ENCODE measurements around the gene PHACTR3. TPM values are rescaled to one million over a fixed set of nuclear protein-coding genes. Genes with fewer than 3 reads are reported as not detected.

Gene PHACTR3
- total RNA-seq, 3 donors from 2014 or later, result 0.41 to 3.4 (median 1.1) TPM

- Histone ChIP-seq H3K4me3 (no peak overlapping the region), H3K4me1 (ENCODE audit: low read depth) (no peaks in the 10 kb centered on the region), H3K36me3 (ENCODE audit: low read depth) (no peaks in the 10 kb centered on the region), H3K9me3 (no peaks in the 10 kb centered on the region)
- DNase-seq (no peak), ATAC-seq (no peak)
- intact Hi-C loops (cut with DNase I, micrococcal nuclease), result no loop called here
- no peak for TF ChIP-seq CTCF (IDR thresholded peaks at IDR 0.05)
Measured at GRCh38 chr20:59709636-59710035, 105.3 kb downstream of the PHACTR3 start.

GRCh38 chr20:59718071-59718470 lies 113.7 kb downstream of the PHACTR3 start:
- Histone ChIP-seq H3K4me1 (ENCODE audit: low read depth) (no peaks in the 10 kb centered on the region), H3K9me3 (no peaks in the 10 kb centered on the region), H3K36me3 (ENCODE audit: low read depth) (no peaks in the 10 kb centered on the region), H3K4me3 (no peak overlapping the region)
- no peak for TF ChIP-seq CTCF (IDR thresholded peaks at IDR 0.05)
- intact Hi-C loops (cut with DNase I, micrococcal nuclease), result no loop called here
- ATAC-seq (no peak), DNase-seq (no peak)

- no peak for TF ChIP-seq CTCF (IDR thresholded peaks at IDR 0.05)
- H3K4me1 ChIP-seq (ENCODE audit: low read depth), result no peaks in the 10 kb centered on the region
- H3K36me3 ChIP-seq (ENCODE audit: low read depth), result no peaks in the 10 kb centered on the region
- ATAC-seq, result no peak
- no peaks in the 10 kb centered on the region for H3K9me3 ChIP-seq
- no peak for DNase-seq
- H3K4me3 ChIP-seq, result no peak overlapping the region
- intact Hi-C loops (cut with DNase I, micrococcal nuclease), result no loop called here
Measured at GRCh38 chr20:59718751-59719150, 114.4 kb downstream of the PHACTR3 start.

- no peaks in the 10 kb centered on the region for H3K9me3 ChIP-seq
- no peak for ATAC-seq
- H3K4me1 ChIP-seq (ENCODE audit: low read depth), result no peaks in the 10 kb centered on the region
- intact Hi-C loops (cut with DNase I, micrococcal nuclease), result no loop called here
- no peak for TF ChIP-seq CTCF (IDR thresholded peaks at IDR 0.05)
- H3K36me3 ChIP-seq (ENCODE audit: low read depth), result no peaks in the 10 kb centered on the region
- H3K4me3 ChIP-seq, result no peak overlapping the region
- DNase-seq, result no peak
Measured at GRCh38 chr20:59720013-59720412, 115.7 kb downstream of the PHACTR3 start.

GRCh38 chr20:59721386-59721785 lies 117.0 kb downstream of the PHACTR3 start:
- H3K36me3 ChIP-seq (ENCODE audit: low read depth), result no peaks in the 10 kb centered on the region
- H3K4me3 ChIP-seq, result no peak overlapping the region
- H3K9me3 ChIP-seq, result no peaks in the 10 kb centered on the region
- intact Hi-C loops (cut with DNase I, micrococcal nuclease), result no loop called here
- no peak for DNase-seq
- TF ChIP-seq CTCF (IDR thresholded peaks at IDR 0.05), result no peak
- H3K4me1 ChIP-seq (ENCODE audit: low read depth), result no peaks in the 10 kb centered on the region
- no peak for ATAC-seq

- intact Hi-C loops (cut with DNase I, micrococcal nuclease), result no loop called here
- no peak for TF ChIP-seq CTCF (IDR thresholded peaks at IDR 0.05)
- no peak for DNase-seq
- H3K9me3 ChIP-seq, result no peaks in the 10 kb centered on the region
- H3K4me1 ChIP-seq (ENCODE audit: low read depth), result no peaks in the 10 kb centered on the region
- no peaks in the 10 kb centered on the region for H3K36me3 ChIP-seq (ENCODE audit: low read depth)
- no peak overlapping the region for H3K4me3 ChIP-seq
- ATAC-seq, result no peak
Measured at GRCh38 chr20:59723108-59723500, 118.8 kb downstream of the PHACTR3 start.
